Erythroblast (primary cell): ENCODE data around the gene SLC6A11.

Experiments
- GATA1 ChIP-seq: IDR thresholded peaks from 2 replicates; pipeline ENCODE4 v1.6.1; 2011; ENCODE audit warnings: low read depth, mild to moderate bottlenecking, control low read depth, low read length, moderate library complexity
- POLR2A ChIP-seq: IDR thresholded peaks from 2 replicates; pipeline ENCODE4 v1.6.1; 2011; ENCODE audit warnings: mild to moderate bottlenecking, low read length

DNA sequence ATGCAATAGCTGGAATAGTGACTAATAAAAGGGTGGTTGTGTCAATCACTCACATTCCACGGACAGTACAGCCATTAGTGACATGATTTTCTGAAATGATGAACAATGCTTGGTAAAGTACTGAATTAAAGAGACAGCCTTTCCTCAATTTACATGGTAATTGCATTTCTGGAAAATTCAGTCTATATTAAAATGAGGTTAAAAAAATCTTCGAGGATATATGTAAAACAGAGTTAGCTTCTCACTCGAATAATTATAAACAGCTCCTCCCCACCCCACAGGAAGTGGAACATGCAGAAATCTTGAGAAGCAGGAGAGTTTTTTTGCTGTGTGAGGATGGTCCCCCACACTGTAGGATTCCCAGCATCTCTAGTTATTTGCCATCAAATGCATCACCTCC is 42.1 kb downstream of the SLC6A11 start:
- TF ChIP-seq POLR2A = no peak
- no peak for TF ChIP-seq GATA1
